LNCaP clone FGC (cell line): ENCODE measurements around the gene OR2A14.
A peak's percentile ranks its signal among the peaks of the same experiment; 100 is the strongest.
"Not testable (repeated sequence)": the region's sequence is repeated elsewhere in the genome, so short reads cannot be mapped to it uniquely, and the experiment has no call there.

ENCODE experiments used
- DNase-seq: peaks from one replicate; pipeline ENCODE4 v3.0.0-alpha.2; 2011; ENCODE audit warnings: low read depth
- H3K4me3 ChIP-seq: 2 replicates; pipeline ENCODE4 v1.5.1; 2011; ENCODE audit warnings: mild to moderate bottlenecking, low read depth, low read length, control low read depth
- TF ChIP-seq, protein P1 (sequence below): IDR thresholded peaks from 2 replicates; pipeline ENCODE4 v1.5.1; 2012; ENCODE audit warnings: mild to moderate bottlenecking; ENCODE audit not compliant: control insufficient read depth, insufficient read depth; ENCODE audit errors: extremely low read depth

Gene OR2A14

DNA sequence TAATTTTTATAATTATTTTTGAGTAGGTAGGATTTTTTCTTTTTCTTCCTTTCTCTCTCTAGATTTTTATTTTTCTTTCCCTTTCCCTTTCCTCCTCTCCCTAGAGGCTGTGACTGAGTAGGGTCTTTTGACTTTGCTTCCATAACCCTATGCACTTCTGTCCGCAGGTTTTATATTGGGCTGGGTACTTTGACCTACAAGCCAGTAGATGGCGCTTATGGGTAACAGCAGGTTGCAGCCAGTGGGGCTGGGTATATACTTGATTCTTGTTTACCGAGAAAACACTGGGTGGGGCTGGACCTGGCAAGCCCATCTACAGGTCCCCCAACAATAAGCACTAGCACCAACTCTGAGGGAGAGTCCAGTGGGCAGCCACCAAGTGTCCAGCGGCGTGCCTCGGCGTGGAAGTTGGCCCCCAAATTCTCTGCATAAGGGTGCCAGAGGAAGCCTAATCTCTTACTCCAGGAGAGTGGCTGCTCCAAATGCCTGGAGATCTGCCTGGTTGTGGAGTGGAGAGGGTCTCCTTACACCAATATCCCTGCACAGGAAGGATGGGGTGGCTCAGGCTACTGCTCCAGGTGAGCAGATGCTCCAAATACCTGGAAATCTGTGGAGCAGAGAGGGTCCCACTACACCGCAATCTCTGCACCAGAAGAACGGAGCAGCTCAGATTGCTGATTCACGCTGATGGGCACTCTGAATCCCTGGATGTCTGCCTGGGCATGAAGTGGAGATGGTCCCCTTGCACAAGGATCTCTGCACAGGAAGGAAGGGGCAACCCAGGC, 55.6 kb downstream of the OR2A14 start:
- TF ChIP-seq, protein P1, sequence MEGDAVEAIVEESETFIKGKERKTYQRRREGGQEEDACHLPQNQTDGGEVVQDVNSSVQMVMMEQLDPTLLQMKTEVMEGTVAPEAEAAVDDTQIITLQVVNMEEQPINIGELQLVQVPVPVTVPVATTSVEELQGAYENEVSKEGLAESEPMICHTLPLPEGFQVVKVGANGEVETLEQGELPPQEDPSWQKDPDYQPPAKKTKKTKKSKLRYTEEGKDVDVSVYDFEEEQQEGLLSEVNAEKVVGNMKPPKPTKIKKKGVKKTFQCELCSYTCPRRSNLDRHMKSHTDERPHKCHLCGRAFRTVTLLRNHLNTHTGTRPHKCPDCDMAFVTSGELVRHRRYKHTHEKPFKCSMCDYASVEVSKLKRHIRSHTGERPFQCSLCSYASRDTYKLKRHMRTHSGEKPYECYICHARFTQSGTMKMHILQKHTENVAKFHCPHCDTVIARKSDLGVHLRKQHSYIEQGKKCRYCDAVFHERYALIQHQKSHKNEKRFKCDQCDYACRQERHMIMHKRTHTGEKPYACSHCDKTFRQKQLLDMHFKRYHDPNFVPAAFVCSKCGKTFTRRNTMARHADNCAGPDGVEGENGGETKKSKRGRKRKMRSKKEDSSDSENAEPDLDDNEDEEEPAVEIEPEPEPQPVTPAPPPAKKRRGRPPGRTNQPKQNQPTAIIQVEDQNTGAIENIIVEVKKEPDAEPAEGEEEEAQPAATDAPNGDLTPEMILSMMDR: peak; percentile 55
- not testable (repeated sequence) for H3K4me3 ChIP-seq
- peak; percentile 0 for DNase-seq

DNA sequence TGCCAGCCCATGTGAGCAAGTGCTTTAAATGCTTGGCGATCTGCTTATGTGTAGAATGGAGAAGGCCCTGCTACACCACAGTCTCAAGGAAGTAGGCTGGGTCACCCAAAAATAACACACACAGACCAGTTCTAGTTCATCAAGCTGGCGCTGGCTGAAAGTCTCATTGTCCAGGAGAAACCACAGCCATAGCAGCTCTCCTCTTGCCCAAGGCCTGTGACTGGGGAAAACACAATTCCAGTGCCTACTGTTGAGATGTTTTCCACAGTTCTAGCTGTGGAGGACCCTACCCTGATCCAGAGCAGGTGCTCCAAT, 56.1 kb downstream of the OR2A14 start:
- not testable (repeated sequence) for DNase-seq, H3K4me3 ChIP-seq
